HFFc6 (cell line): Measurements from ENCODE around the gene MCM3AP. TPM values are rescaled to one million over a fixed set of nuclear protein-coding genes. Genes with fewer than 3 reads are reported as not detected.

Experiments
- DNase-seq: peaks from one replicate; pipeline ENCODE4 v3.0.0-alpha.2; 2018
- H3K27ac Mint-ChIP-seq: 2 replicates; pipeline ENCODE4 v1.8.0; 2020; ENCODE audit warnings: mild to moderate bottlenecking, mixed read lengths
- H3K27me3 Mint-ChIP-seq: 2 replicates; pipeline ENCODE4 v1.8.0; 2021; ENCODE audit warnings: mild to moderate bottlenecking, moderate library complexity, mixed read lengths; ENCODE audit not compliant: insufficient read depth
- H3K36me3 Mint-ChIP-seq: 2 replicates; pipeline ENCODE4 v1.8.0; 2021; ENCODE audit warnings: low read depth, mixed read lengths
- H3K4me1 Mint-ChIP-seq: 2 replicates; pipeline ENCODE4 v1.8.0; 2020; ENCODE audit warnings: low read depth, mixed read lengths
- H3K4me3 Mint-ChIP-seq: 2 replicates; pipeline ENCODE4 v1.8.0; 2020; ENCODE audit warnings: mild to moderate bottlenecking, moderate library complexity, mixed read lengths
- H3K9me3 Mint-ChIP-seq: 2 replicates; pipeline ENCODE4 v1.8.0; 2020; ENCODE audit warnings: mild to moderate bottlenecking, mixed read lengths
- total RNA-seq, 6 experiments: library from RNA; stranded (reverse); fragmentation: NEBNext Ultra II Directional; extraction: Animal tissue kit (Norgen Biotek cat#: 25700); gene quantifications; 2 replicates in 1 of 6; 3 replicates in 5 of 6; pipeline ENCODE4 v1.2.3, GENCODE V29; 2021
- TF ChIP-seq, protein P1 (sequence below): fragments of 200-600 bp; sonication (generic); IDR thresholded peaks from 2 replicates; pipeline ENCODE4 v1.5.0; 2021; ENCODE audit warnings: antibody characterized with exemption, mild to moderate bottlenecking

Gene MCM3AP
- total RNA-seq, 6 experiments from 2014 or later: 85.7 to 91.8 (median 86.9) TPM

GRCh38 chr21:46188226-46189212, 96.9 kb downstream of the MCM3AP start:
- DNase-seq: peak; percentile 61
- Mint-ChIP-seq H3K4me1 (peaks cover 41% of the 10 kb centered on the region), H3K27me3 (peaks cover 2% of the 10 kb centered on the region), H3K36me3 (peaks cover 12% of the 10 kb centered on the region), H3K27ac (peak overlapping the region; percentile 72), H3K4me3 (peak overlapping the region; percentile 50), H3K9me3 (no peaks in the 10 kb centered on the region)
- TF ChIP-seq, protein P1, sequence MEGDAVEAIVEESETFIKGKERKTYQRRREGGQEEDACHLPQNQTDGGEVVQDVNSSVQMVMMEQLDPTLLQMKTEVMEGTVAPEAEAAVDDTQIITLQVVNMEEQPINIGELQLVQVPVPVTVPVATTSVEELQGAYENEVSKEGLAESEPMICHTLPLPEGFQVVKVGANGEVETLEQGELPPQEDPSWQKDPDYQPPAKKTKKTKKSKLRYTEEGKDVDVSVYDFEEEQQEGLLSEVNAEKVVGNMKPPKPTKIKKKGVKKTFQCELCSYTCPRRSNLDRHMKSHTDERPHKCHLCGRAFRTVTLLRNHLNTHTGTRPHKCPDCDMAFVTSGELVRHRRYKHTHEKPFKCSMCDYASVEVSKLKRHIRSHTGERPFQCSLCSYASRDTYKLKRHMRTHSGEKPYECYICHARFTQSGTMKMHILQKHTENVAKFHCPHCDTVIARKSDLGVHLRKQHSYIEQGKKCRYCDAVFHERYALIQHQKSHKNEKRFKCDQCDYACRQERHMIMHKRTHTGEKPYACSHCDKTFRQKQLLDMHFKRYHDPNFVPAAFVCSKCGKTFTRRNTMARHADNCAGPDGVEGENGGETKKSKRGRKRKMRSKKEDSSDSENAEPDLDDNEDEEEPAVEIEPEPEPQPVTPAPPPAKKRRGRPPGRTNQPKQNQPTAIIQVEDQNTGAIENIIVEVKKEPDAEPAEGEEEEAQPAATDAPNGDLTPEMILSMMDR: no peak

- peak overlapping the region; percentile 72 for H3K27ac Mint-ChIP-seq
- DNase-seq: no peak
Measured at GRCh38 chr21:46187814-46188213, 97.6 kb downstream of the MCM3AP start.

DNA sequence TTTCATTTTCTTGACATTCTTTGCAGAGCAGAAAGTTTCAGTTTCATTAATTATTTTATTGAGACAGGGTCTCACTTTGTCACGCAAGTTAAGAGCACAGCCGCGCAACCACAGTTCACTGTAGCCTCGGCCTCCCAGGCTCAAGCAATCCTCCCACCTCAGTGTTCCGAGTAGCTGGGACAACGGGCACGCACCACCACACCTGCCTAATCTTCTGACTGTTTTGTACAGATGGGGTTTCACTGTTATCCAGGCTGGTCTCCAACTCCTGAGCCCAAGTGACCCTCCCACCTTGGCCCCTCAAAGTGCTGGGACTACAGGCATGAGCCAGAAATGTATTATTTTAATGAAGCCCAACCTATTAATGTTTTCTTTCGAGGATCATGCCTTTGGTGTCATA, 98.2 kb downstream of the MCM3AP start:
- peaks cover 3% of the 10 kb centered on the region for H3K27me3 Mint-ChIP-seq
- H3K36me3 Mint-ChIP-seq: peaks cover 8% of the 10 kb centered on the region; the same call in 1 of the 2 replicates
- no peak overlapping the region for H3K27ac Mint-ChIP-seq
- DNase-seq: no peak
- no peaks in the 10 kb centered on the region for H3K9me3 Mint-ChIP-seq
- TF ChIP-seq, protein P1: no peak
- peaks cover 41% of the 10 kb centered on the region for H3K4me1 Mint-ChIP-seq
- H3K4me3 Mint-ChIP-seq: no peak overlapping the region

More at GRCh38 chr21:46187814-46188213, 97.6 kb downstream of the MCM3AP start:
- H3K4me1 Mint-ChIP-seq: peaks cover 41% of the 10 kb centered on the region
- TF ChIP-seq, protein P1: no peak
- peaks cover 2% of the 10 kb centered on the region for H3K27me3 Mint-ChIP-seq
- peak overlapping the region; percentile 50; the same call in 1 of the 2 replicates for H3K4me3 Mint-ChIP-seq
- no peaks in the 10 kb centered on the region for H3K9me3 Mint-ChIP-seq
- peaks cover 8% of the 10 kb centered on the region; the same call in 1 of the 2 replicates for H3K36me3 Mint-ChIP-seq

DNA sequence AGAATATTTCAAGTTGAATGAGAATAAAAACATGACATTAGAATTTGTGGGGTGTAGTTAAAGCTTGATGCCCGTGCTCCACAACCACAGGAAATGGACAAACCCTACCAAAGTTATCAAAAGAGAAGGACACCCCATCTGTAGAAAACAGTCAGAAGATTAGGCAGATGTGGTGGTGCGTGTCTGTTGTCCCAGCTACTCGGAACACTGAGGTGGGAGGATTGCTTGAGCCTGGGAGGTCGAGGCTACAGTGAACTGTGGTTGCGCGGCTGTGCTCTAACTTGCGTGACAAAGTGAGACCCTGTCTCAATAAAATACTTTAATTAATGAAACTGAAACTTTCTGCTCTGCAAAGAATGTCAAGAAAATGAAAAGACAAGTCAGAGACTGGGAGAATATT, 99.7 kb downstream of the MCM3AP start:
- peaks cover 32% of the 10 kb centered on the region for H3K4me1 Mint-ChIP-seq
- TF ChIP-seq, protein P1: no peak
- no peak for DNase-seq
- H3K36me3 Mint-ChIP-seq: 0 out of 2 replicates have a peak, but pooled peaks cover 5% of the 10 kb centered on the region
- H3K27me3 Mint-ChIP-seq: peaks cover 3% of the 10 kb centered on the region
- H3K9me3 Mint-ChIP-seq: no peaks in the 10 kb centered on the region
- no peak overlapping the region for H3K27ac Mint-ChIP-seq
- H3K4me3 Mint-ChIP-seq: no peak overlapping the region; the same call in 1 of the 2 replicates

Other genes with a start within 250 kb of the MCM3AP start
- 100 to 1,000 TPM; 426 to 514 (median 467) TPM for gene COL6A2, start 187.5 kb downstream of the MCM3AP start, total RNA-seq
- gene FTCD, start 130.0 kb downstream of the MCM3AP start, total RNA-seq: 1 to 10 TPM in 1 of 6 experiments, under 1 TPM in 4, not detected in 1; 0.12 to 1.2 (median 0.17) TPM
- 10 to 100 TPM; 11.3 to 14.7 (median 13.1) TPM for gene SPATC1L, start 101.2 kb downstream of the MCM3AP start, total RNA-seq
- gene LSS, start 56.8 kb downstream of the MCM3AP start, total RNA-seq: 10 to 100 TPM; 47.9 to 61.3 (median 50.6) TPM
- 10 to 100 TPM; 12.5 to 16.0 (median 15.5) TPM for gene YBEY, start 731 bp upstream of the MCM3AP start, total RNA-seq
- gene C21orf58, start 38.3 kb upstream of the MCM3AP start, total RNA-seq: 1 to 10 TPM; 5.2 to 7.7 (median 7.1) TPM
- gene PCNT, start 38.5 kb upstream of the MCM3AP start, total RNA-seq: 10 to 100 TPM; 23.2 to 26.9 (median 25.5) TPM
- gene DIP2A, start 173.3 kb upstream of the MCM3AP start, total RNA-seq: 10 to 100 TPM; 20.0 to 24.1 (median 21.7) TPM